ENCODE data around the gene ROR2.

The ROR2 gene

GRCh38 chr9:91726406-91727100 is 223.5 kb downstream of the ROR2 start:
- no peak for DNase-seq (ENCODE audit: low read depth)
- H3K4me3 ChIP-seq (ENCODE audit: low read depth, low read length) = no peak overlapping the region
- TF ChIP-seq CTCF (IDR thresholded peaks at IDR 0.05; ENCODE audit: low read depth, low read length, missing control alignments) = no peak

GRCh38 chr9:91725651-91726050 is 224.4 kb downstream of the ROR2 start:
- no peak overlapping the region for H3K4me3 ChIP-seq (ENCODE audit: low read depth, low read length)
- TF ChIP-seq CTCF (IDR thresholded peaks at IDR 0.05; ENCODE audit: low read depth, low read length, missing control alignments) = no peak
- DNase-seq (ENCODE audit: low read depth) = no peak

- TF ChIP-seq CTCF (IDR thresholded peaks at IDR 0.05; ENCODE audit: low read depth, low read length, missing control alignments) = no peak
- DNase-seq (ENCODE audit: low read depth) = no peak
- H3K4me3 ChIP-seq (ENCODE audit: low read depth, low read length) = no peak overlapping the region
Measured at GRCh38 chr9:91724609-91725505, 225.2 kb downstream of the ROR2 start.

GRCh38 chr9:91724068-91724440 is 226.0 kb downstream of the ROR2 start:
- no peak overlapping the region for H3K4me3 ChIP-seq (ENCODE audit: low read depth, low read length)
- DNase-seq (ENCODE audit: low read depth) = no peak
- TF ChIP-seq CTCF (IDR thresholded peaks at IDR 0.05; ENCODE audit: low read depth, low read length, missing control alignments) = no peak

- TF ChIP-seq CTCF (IDR thresholded peaks at IDR 0.05; ENCODE audit: low read depth, low read length, missing control alignments) = no peak
- no peak for DNase-seq (ENCODE audit: low read depth)
- H3K4me3 ChIP-seq (ENCODE audit: low read depth, low read length) = no peak overlapping the region
Measured at GRCh38 chr9:91723420-91724067, 226.5 kb downstream of the ROR2 start.

GRCh38 chr9:91720751-91721705 is 229.0 kb downstream of the ROR2 start:
- H3K4me3 ChIP-seq (ENCODE audit: low read depth, low read length) = no peak overlapping the region
- TF ChIP-seq CTCF (IDR thresholded peaks at IDR 0.05; ENCODE audit: low read depth, low read length, missing control alignments) = no peak
- peak; percentile 57 for DNase-seq (ENCODE audit: low read depth)

All from GM12864 (cell line).